GM08714 (cell line): ENCODE measurements around the gene LAT.
"Not testable (repeated sequence)": the region's sequence is repeated elsewhere in the genome, so short reads cannot be mapped to it uniquely, and the experiment has no call there.

ENCODE experiments used
- H3K4me3 ChIP-seq: fragments of 200-500 bp; sonication (Bioruptor generic); 2 replicates; pipeline ENCODE4 v1.5.1; 2014; ENCODE audit warnings: mild to moderate bottlenecking, low read length, inconsistent platforms
- ZNF274 ChIP-seq: IDR thresholded peaks from 2 replicates; pipeline ENCODE4 v1.6.1; 2012; ENCODE audit warnings: mild to moderate bottlenecking, low read depth, low read length

LAT gene

GRCh38 chr16:28986046-28986445 is 1.2 kb downstream of the LAT start:
- no peak overlapping the region for H3K4me3 ChIP-seq

DNA sequence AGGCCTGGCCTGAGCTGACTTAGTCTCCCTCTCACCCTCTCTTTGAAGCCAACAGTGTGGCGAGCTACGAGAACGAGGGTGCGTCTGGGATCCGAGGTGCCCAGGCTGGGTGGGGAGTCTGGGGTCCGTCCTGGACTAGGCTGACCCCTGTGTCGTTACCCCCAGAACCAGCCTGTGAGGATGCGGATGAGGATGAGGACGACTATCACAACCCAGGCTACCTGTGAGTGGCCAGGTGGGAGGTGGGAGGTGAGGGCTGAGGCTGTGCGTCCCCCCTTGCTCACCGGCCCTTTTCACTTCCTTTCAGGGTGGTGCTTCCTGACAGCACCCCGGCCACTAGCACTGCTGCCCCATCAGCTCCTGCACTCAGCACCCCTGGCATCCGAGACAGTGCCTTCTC is 1.6 kb downstream of the LAT start:
- H3K4me3 ChIP-seq = no peak overlapping the region
- no peak for TF ChIP-seq ZNF274

More at GRCh38 chr16:28986046-28986445, 1.2 kb downstream of the LAT start:
- TF ChIP-seq ZNF274 = no peak

- H3K4me3 ChIP-seq = no peak overlapping the region
- TF ChIP-seq ZNF274 = no peak
Observed at GRCh38 chr16:28987170-28987853, 2.5 kb downstream of the LAT start.

DNA sequence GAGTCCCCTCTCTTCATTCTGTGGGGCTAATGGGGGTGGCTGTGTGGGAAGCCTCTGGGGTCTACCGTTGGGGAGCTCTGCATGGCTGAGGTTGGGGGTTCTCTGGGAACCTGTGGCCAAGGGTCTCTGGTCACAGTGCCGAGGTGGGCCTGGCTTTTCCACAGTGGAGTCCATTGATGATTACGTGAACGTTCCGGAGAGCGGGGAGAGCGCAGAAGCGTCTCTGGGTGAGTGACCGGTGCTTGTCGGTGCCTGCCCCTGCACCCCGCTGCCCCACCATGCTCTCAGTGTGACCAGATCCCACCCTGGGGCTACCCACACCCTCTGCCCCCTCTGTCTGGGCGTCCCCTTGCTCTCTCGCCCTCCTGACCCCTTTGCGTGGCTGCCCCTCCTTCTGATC is 4.5 kb downstream of the LAT start:
- no peak overlapping the region for H3K4me3 ChIP-seq
- no peak for TF ChIP-seq ZNF274

DNA sequence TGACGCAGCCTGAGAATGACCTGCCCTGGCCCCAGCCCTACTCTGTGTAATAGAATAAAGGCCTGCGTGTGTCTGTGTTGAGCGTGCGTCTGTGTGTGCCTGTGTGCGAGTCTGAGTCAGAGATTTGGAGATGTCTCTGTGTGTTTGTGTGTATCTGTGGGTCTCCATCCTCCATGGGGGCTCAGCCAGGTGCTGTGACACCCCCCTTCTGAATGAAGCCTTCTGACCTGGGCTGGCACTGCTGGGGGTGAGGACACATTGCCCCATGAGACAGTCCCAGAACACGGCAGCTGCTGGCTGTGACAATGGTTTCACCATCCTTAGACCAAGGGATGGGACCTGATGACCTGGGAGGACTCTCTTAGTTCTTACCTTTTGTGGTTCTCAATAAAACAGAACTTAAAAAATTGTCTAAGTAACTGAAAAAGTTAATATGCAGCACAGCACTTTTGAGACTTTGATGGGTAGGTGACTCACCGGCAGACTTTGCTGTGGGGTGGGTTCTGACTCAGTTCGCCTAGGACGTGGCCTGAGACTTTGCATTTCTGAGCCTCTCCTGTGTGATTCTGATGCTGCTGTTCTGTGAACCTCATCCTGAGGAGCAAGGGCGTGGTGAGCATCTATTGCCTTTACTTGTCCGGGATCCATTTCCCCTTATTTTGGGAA is 5.7 kb downstream of the LAT start:
- H3K4me3 ChIP-seq = no peak overlapping the region
- TF ChIP-seq ZNF274 = no peak

- TF ChIP-seq ZNF274 = no peak
- no peak overlapping the region for H3K4me3 ChIP-seq
Observed at GRCh38 chr16:28991687-28992086, 6.8 kb downstream of the LAT start.

GRCh38 chr16:28992496-28992895 is 7.6 kb downstream of the LAT start:
- TF ChIP-seq ZNF274 = no peak
- H3K4me3 ChIP-seq = no peak overlapping the region

- no peak overlapping the region for H3K4me3 ChIP-seq
- no peak for TF ChIP-seq ZNF274
Observed at GRCh38 chr16:28998837-28999236, 14.0 kb downstream of the LAT start.

- TF ChIP-seq ZNF274 = no peak
- no peak overlapping the region for H3K4me3 ChIP-seq
Observed at GRCh38 chr16:28999577-28999976, 14.7 kb downstream of the LAT start.

DNA sequence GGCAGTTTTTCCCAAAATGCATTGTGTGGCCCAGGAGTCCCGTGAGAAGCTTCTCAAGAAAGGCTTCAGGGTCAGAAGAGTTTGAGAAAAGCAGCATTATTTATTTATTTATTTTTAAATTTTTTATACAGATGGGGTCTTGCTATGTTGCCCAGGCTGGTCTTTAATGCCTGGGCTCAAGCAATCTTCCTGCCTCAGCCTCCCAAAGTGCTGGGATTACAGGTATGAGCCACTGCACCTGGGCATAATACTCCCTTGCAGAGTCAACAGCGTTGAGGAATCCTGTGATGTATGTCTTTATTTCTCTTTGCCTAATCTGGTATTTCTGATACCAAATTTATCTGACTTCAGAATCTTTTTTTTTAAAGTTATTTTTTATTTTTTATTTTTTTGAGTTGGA is 15.2 kb downstream of the LAT start:
- no peak for TF ChIP-seq ZNF274
- no peak overlapping the region for H3K4me3 ChIP-seq

GRCh38 chr16:29004496-29005139 is 19.8 kb downstream of the LAT start:
- not testable (repeated sequence) for H3K4me3 ChIP-seq

DNA sequence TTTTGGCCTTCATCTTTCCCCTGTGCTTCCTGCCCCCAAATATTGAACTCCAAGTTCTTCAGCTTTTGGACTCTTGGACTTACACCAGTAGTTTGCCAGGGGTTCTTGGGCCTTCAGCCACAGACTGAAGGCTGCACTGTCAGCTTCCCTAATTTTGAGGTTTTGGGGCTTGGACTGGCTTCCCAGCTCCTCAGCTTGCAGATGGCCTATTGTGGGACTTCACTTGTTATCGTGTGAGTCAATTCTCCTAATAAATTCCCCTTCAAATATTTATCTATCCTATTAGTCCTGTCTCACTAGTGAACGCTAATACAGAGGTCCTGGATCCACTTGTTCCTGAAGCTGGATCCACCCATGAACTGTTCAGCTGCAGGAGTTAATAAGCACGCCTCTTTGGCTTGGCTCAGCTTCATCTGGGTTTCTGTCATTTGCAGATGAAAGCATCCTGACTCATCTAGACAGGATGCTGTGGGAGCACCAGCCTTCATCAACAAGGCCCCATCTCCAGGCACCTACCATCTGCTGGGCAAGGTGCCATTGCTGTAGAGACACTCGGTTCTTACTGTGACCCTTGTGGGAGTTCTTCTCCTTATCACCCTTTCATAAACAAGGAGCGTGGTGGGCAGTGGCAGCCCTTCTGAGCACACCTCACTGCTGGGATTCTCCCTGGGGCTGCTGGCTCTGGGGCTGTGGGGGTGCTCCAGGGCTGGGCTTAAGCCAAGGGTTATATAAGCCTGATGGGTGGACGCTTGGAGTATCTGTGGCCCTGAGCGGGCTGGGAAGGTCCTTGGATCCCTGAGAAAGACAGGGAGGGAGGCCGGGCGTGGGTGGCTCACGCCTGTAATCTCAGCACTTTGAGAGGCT is 23.1 kb downstream of the LAT start:
- H3K4me3 ChIP-seq = no peak overlapping the region
- no peak for TF ChIP-seq ZNF274

DNA sequence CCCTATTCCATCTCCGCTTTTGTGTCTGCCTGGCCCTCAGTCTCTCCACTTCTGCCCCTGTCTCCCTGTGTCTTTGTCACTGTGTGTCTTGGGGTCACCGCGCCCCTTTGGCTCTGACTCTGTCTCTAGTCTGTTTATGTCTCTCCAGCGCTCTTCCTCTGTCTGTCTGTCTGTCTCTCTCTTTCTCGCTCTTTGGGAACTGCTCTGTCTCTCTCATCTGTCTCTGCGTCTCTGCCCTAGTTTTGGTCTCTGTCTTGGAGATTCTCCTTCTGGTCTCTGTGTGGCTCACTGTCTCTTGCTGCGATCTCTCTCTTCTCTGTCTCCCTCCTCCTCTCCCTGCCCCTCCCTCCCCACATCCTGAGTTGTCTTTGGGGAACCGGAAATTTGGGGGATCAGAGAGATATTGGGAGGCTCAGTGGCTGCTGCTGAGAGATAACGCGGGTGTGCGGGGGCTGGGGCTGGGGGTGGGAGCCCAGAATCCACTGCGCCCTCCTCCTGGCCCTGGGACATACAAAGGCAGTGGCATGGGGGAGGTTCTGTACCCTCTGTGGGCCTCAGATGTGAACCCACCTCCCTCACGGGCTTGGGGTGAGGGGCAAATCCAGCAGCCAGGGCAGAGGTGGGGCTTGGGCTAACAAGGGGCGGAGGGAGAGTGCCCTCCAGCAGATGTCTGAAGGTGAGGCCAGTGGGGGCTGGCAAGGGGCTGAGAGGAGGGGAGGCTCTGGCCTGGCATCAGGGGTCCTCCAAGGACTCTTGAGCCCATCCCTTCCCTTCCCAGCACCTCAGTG is 24.4 kb downstream of the LAT start:
- no peak for TF ChIP-seq ZNF274
- H3K4me3 ChIP-seq = no peak overlapping the region

DNA sequence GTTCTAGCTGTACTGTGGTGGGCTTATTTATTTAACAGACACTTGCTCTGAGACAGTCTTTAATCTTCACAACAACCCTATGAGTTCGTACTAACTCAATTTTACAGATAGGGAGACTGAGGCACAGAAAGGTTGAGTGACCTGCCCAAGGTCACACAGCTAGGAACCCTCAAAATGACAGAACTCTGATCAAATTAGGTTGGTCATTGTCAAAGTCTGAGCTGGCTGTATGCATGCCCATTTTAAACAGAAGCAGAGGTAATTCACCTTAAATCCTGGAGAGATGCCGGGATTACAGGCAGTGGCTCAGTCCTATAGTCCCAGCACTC is 24.9 kb downstream of the LAT start:
- H3K4me3 ChIP-seq = no peak overlapping the region
- no peak for TF ChIP-seq ZNF274

GRCh38 chr16:29011112-29011511 is 26.3 kb downstream of the LAT start:
- H3K4me3 ChIP-seq = no peak overlapping the region
- TF ChIP-seq ZNF274 = no peak
